ENCODE results near the gene CHD3.

The CHD3 gene

DNA sequence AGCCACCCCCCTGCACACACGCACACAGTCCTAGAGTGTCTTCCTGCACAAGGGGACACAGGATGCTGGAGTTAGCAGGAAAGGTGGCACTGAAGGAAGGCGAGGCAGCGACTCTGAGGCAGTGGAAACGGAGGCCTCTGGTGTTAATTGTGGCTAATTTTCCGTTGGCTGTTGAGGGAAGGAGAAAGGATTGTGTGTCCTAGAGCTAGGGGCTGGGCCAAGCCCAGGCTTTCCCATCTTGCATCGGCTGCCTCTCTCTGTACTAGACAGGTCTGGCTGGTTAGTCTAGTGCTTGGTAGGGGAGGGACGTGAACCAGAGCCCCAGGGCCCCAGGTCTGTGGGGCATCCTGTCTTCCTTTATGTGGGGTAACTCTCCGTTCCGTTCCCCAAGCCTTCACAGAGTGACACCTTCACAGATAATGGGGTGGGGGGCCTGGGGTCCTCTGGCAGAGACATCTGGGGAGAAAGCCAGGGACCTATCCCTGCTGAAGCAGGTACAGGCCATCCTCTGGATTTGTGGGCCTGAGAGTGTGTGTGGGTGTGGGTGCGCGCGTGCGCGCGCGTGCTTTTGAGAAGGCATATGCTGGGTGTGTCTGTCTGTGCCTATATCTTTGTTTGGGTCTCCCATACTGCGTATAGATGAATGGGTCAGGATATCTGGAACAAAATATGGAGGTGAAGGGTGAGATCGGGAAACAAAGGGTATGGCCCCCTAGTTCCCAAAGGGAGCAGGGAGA lies at the start of gene CHD3:
Gene CHD3, plus strand, starts transcription at position 606 of the 737 bp plus-strand sequence. CDS start 212 bp downstream, outside the sequence.
- H3F3A ChIP-seq (ENCODE audit: insufficient read depth, low read length): peaks cover 4% of the 10 kb centered on the region; the same call in 1 of the 2 replicates
- H3K4me2 ChIP-seq (ENCODE audit: low read depth, low read length): peak within 1 kb of the TSS; percentile 94
- H3K4me1 ChIP-seq (ENCODE audit: low read length): peaks cover 16% of the 10 kb centered on the region
- H3K9ac ChIP-seq (ENCODE audit: low read length): no peak within 1 kb of the TSS
- H3K27ac ChIP-seq (ENCODE audit: low read length): no peak within 1 kb of the TSS
- H3K27me3 ChIP-seq (replicated peaks; ENCODE audit: insufficient read depth, low read length): peaks cover 67% of the 10 kb centered on the region
- no peaks in the 10 kb centered on the region for H3K9me3 ChIP-seq (replicated peaks; ENCODE audit: insufficient read depth, low read length)
- H3K79me2 ChIP-seq (ENCODE audit: low read length): no peaks in the 10 kb centered on the region
- peak within 1 kb of the TSS; percentile 68 for H3K4me3 ChIP-seq (ENCODE audit: low read length)
- TF ChIP-seq EZH2phosphoT487 (IDR thresholded peaks at IDR 0.05; ENCODE audit: low read length): no peak
- no peak for TF ChIP-seq EZH2 (optimal IDR thresholded peaks at IDR 0.05; ENCODE audit: low read depth, low read length)
- TF ChIP-seq, protein P1, sequence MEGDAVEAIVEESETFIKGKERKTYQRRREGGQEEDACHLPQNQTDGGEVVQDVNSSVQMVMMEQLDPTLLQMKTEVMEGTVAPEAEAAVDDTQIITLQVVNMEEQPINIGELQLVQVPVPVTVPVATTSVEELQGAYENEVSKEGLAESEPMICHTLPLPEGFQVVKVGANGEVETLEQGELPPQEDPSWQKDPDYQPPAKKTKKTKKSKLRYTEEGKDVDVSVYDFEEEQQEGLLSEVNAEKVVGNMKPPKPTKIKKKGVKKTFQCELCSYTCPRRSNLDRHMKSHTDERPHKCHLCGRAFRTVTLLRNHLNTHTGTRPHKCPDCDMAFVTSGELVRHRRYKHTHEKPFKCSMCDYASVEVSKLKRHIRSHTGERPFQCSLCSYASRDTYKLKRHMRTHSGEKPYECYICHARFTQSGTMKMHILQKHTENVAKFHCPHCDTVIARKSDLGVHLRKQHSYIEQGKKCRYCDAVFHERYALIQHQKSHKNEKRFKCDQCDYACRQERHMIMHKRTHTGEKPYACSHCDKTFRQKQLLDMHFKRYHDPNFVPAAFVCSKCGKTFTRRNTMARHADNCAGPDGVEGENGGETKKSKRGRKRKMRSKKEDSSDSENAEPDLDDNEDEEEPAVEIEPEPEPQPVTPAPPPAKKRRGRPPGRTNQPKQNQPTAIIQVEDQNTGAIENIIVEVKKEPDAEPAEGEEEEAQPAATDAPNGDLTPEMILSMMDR (IDR thresholded peaks at IDR 0.05; ENCODE audit: low read length): no peak
- peak within 1 kb of the TSS; percentile 73 for H2AFZ ChIP-seq (ENCODE audit: low read length)
- no peaks in the 10 kb centered on the region for H3K9me2 ChIP-seq (replicated peaks; ENCODE audit: insufficient read depth, low read length)
- H3K36me3 ChIP-seq (replicated peaks; ENCODE audit: insufficient read depth, low read length): no peaks in the 10 kb centered on the region
- H4K20me1 ChIP-seq (ENCODE audit: insufficient read depth, low read length): no peaks in the 10 kb centered on the region
- DNase-seq: no peak

DNA sequence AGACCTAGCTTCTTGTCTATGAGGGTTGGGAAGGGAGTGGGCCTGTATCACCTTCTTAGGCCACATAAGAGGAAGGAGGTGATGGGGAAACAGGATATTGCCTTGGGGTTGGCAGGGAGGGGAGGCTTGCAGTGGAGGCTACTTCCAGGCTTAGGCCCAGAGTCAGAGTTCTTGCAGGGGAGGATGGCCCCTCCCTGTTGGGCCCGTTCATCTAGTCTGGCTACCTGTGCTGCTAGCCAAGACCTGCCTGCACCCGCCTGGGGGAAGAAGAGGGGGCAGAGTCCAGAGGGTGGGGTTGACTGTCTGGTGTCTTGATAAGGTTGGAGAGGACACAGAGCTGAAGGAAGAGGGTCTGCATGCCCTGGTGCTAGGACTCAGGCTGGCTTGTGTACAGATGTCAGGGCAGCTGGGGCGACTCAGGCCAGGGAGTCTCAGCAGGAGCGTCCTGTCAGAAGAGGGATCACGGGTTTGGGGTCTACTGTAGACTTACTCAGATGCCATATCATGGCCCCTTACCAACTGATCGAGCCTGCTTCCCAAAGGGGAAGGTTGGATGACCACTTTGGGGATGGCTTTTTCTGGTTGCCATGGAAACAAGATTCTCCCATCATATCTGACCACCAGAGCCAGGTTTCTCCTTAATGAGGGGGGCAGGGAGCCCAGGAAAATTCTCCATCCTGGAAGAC lies 49.3 kb upstream of the CHD3 start:
- H3F3A ChIP-seq (ENCODE audit: insufficient read depth, low read length): peaks cover 58% of the 10 kb centered on the region

DNA sequence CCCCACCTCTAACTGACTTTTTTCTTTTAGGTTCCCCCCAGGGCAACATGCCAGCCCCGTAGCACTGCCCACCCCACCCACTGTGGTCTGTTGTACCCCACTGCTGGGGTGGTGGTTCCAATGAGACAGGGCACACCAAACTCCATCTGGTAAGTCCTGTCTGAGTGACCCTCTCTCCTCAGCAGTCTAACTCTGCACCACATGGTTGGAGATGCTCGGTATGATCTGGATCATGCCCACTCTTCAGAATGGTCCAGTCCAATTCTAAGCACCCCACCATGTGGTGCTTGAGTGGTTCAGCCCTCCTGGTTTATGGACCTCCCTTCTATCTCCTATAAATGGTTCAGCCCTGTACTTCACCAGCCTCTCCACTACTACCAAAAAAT lies 48.7 kb upstream of the CHD3 start:
- no peak overlapping the region for H3K27ac ChIP-seq (ENCODE audit: low read length)

More for the DNA sequence above, 49.3 kb upstream of the CHD3 start:
- H4K20me1 ChIP-seq (ENCODE audit: insufficient read depth, low read length): no peaks in the 10 kb centered on the region
- no peak overlapping the region for H3K4me3 ChIP-seq (ENCODE audit: low read length)
- no peak overlapping the region for H2AFZ ChIP-seq (ENCODE audit: low read length)
- no peak overlapping the region for H3K27ac ChIP-seq (ENCODE audit: low read length)
- H3K27me3 ChIP-seq (replicated peaks; ENCODE audit: insufficient read depth, low read length): no peaks in the 10 kb centered on the region
- H3K4me1 ChIP-seq (ENCODE audit: low read length): peaks cover 32% of the 10 kb centered on the region
- H3K9me2 ChIP-seq (replicated peaks; ENCODE audit: insufficient read depth, low read length): no peaks in the 10 kb centered on the region
- H3K4me2 ChIP-seq (ENCODE audit: low read depth, low read length): no peak overlapping the region
- no peak for DNase-seq
- 0 out of 2 replicates have a peak, but pooled peaks cover 3% of the 10 kb centered on the region for H3K79me2 ChIP-seq (ENCODE audit: low read length)
- no peak overlapping the region for H3K9ac ChIP-seq (ENCODE audit: low read length)
- H3K9me3 ChIP-seq (replicated peaks; ENCODE audit: insufficient read depth, low read length): no peaks in the 10 kb centered on the region
- H3K36me3 ChIP-seq (replicated peaks; ENCODE audit: insufficient read depth, low read length): no peaks in the 10 kb centered on the region
- TF ChIP-seq, protein P1 (IDR thresholded peaks at IDR 0.05; ENCODE audit: low read length): no peak
- TF ChIP-seq EZH2 (optimal IDR thresholded peaks at IDR 0.05; ENCODE audit: low read depth, low read length): no peak
- TF ChIP-seq EZH2phosphoT487 (IDR thresholded peaks at IDR 0.05; ENCODE audit: low read length): no peak

More for the DNA sequence above, 48.7 kb upstream of the CHD3 start:
- no peak for DNase-seq
- no peak overlapping the region for H3K4me2 ChIP-seq (ENCODE audit: low read depth, low read length)
- H3K79me2 ChIP-seq (ENCODE audit: low read length): 0 out of 2 replicates have a peak, but pooled peaks cover 3% of the 10 kb centered on the region
- no peaks in the 10 kb centered on the region for H3K36me3 ChIP-seq (replicated peaks; ENCODE audit: insufficient read depth, low read length)
- no peaks in the 10 kb centered on the region for H3K9me3 ChIP-seq (replicated peaks; ENCODE audit: insufficient read depth, low read length)
- H3K4me3 ChIP-seq (ENCODE audit: low read length): no peak overlapping the region
- H4K20me1 ChIP-seq (ENCODE audit: insufficient read depth, low read length): no peaks in the 10 kb centered on the region
- no peaks in the 10 kb centered on the region for H3K9me2 ChIP-seq (replicated peaks; ENCODE audit: insufficient read depth, low read length)
- H3K9ac ChIP-seq (ENCODE audit: low read length): no peak overlapping the region
- H3K27me3 ChIP-seq (replicated peaks; ENCODE audit: insufficient read depth, low read length): no peaks in the 10 kb centered on the region
- peaks cover 57% of the 10 kb centered on the region for H3F3A ChIP-seq (ENCODE audit: insufficient read depth, low read length)
- peaks cover 32% of the 10 kb centered on the region for H3K4me1 ChIP-seq (ENCODE audit: low read length)
- H2AFZ ChIP-seq (ENCODE audit: low read length): no peak overlapping the region
- TF ChIP-seq, protein P1 (IDR thresholded peaks at IDR 0.05; ENCODE audit: low read length): no peak
- TF ChIP-seq EZH2phosphoT487 (IDR thresholded peaks at IDR 0.05; ENCODE audit: low read length) (no peak), EZH2 (optimal IDR thresholded peaks at IDR 0.05; ENCODE audit: low read depth, low read length) (no peak)
